K562 (cell line): ENCODE measurements around the gene ILF3. TPM values are rescaled to one million over a fixed set of nuclear protein-coding genes. Genes with fewer than 3 reads are reported as not detected.

ENCODE experiments used
- CEBPB ChIP-seq: fragments of 450-650 bp; IDR thresholded peaks from 2 replicates; pipeline ENCODE4 v1.6.1; 2016; ENCODE audit warnings: missing genetic modification characterization, missing compliant biosample characterization
- CREBBP ChIP-seq: IDR thresholded peaks from one replicate; pipeline ENCODE4 v1.6.1; 2012; ENCODE audit warnings: low read depth, mild to moderate bottlenecking, control low read depth, inconsistent platforms, low read length
- E2F8 ChIP-seq: fragments of 450-650 bp; IDR thresholded peaks from 2 replicates; pipeline ENCODE4 v1.7.1; 2018; ENCODE audit warnings: mild to moderate bottlenecking, low read depth; ENCODE audit not compliant: partially characterized antibody
- ETV5 ChIP-seq: sonication (generic); formaldehyde crosslinking; IDR thresholded peaks from 2 replicates; pipeline ENCODE4 v1.4.0; 2020; ENCODE audit warnings: low read depth, mild to moderate bottlenecking, missing genetic modification reagents
- FIP1L1 ChIP-seq: fragments of 200-400 bp; formaldehyde crosslinking; IDR thresholded peaks from 2 replicates; pipeline ENCODE4 v1.6.1; 2018; ENCODE audit warnings: mild to moderate bottlenecking, low read depth, low read length; ENCODE audit not compliant: poor library complexity, severe bottlenecking
- HMGN3 ChIP-seq: IDR thresholded peaks from 2 replicates; pipeline ENCODE4 v1.6.1; 2011; ENCODE audit warnings: borderline replicate concordance, low read depth, mild to moderate bottlenecking, mixed read lengths, low read length; ENCODE audit not compliant: insufficient read length; ENCODE audit errors: extremely low read depth
- KDM2B ChIP-seq: fragments of 250-450 bp; sonication (Bioruptor Pico); IDR thresholded peaks from 2 replicates; pipeline ENCODE4 v1.8.0; 2021; ENCODE audit warnings: mild to moderate bottlenecking, moderate library complexity
- MTF1 ChIP-seq: fragments of 250-450 bp; sonication (Bioruptor Pico); IDR thresholded peaks from 2 replicates; pipeline ENCODE4 v1.9.0; 2021; ENCODE audit warnings: moderate library complexity, mild to moderate bottlenecking, inconsistent platforms, borderline replicate concordance
- NCOA1 ChIP-seq: fragments of 450-650 bp; IDR thresholded peaks from 2 replicates; pipeline ENCODE4 v1.6.1; 2016; ENCODE audit warnings: low read depth
- POLR2G ChIP-seq: fragments of 200-400 bp; formaldehyde crosslinking; IDR thresholded peaks from 2 replicates; pipeline ENCODE4 v1.6.1; 2017; ENCODE audit warnings: low read depth, mild to moderate bottlenecking, antibody characterized with exemption, low read length, moderate library complexity
- RB1 ChIP-seq: fragments of 450-650 bp; IDR thresholded peaks from 2 replicates; pipeline ENCODE4 v1.6.1; 2017; ENCODE audit warnings: low read depth, mild to moderate bottlenecking
- RERE ChIP-seq: sonication (generic); formaldehyde crosslinking; IDR thresholded peaks from 2 replicates; pipeline ENCODE4 v1.8.0; 2023; ENCODE audit warnings: missing genetic modification reagents, mild to moderate bottlenecking, borderline replicate concordance
- ZNF24 ChIP-seq: fragments of 450-650 bp; IDR thresholded peaks from 2 replicates; pipeline ENCODE4 v1.6.1; 2016
- polyA plus RNA-seq, 8 experiments: library from polyadenylated mRNA; depleted of rRNA in 4 of 8; stranded (reverse) in 5 of 8; unstranded in 3 of 8; fragments of >200 nt; fragmentation: Nextera tagmentation in 2 of 8; fragmentation: Illumina TruSeq in 1 of 8; extraction: Ambion mirVana in 2 of 8; extraction: Trizol in 1 of 8; gene quantifications; 2 replicates each; pipeline versions ENCODE4 v1.2.1 to v1.2.3, GENCODE V29; 2011 to 2014; ENCODE audit warnings: inconsistent platforms in 1 of 8, missing spikeins in 1 of 8
- total RNA-seq, 7 experiments: library from RNA; depleted of rRNA in 6 of 7; stranded (reverse); fragments of >200 nt in 6 of 7; fragmentation: Illumina TruSeq in 2 of 7; extraction: Trizol in 2 of 7; gene quantifications; 2 replicates each; pipeline versions ENCODE4 v1.2.1 to v1.2.3, GENCODE V29; 2011 to 2021; ENCODE audit warnings: low replicate concordance in 1 of 7

The ILF3 gene
- total and polyA plus RNA-seq, 9 of the 15 experiments (the other 6 are each of a cell fraction or from before 2014, with no cell fraction given): 26.0 to 453 (median 175) TPM

- no peak for TF ChIP-seq KDM2B (CRISPR knock-in tag)
- TF ChIP-seq ZNF24: peak; percentile 66; the same call in 1 of the 2 replicates
- 0 out of 2 replicates have a peak, but pooled peaks have one; percentile 47 for TF ChIP-seq ETV5 (CRISPR knock-in tag)
- TF ChIP-seq RB1: peak; percentile 84
- peak; percentile 89 for TF ChIP-seq CEBPB (tag)
- TF ChIP-seq E2F8: peak; percentile 46
- no peak for TF ChIP-seq CREBBP
- peak; percentile 67 for TF ChIP-seq HMGN3
- TF ChIP-seq RERE (CRISPR knock-in tag): 0 out of 2 replicates have a peak, but pooled peaks have one; percentile 20
- peak; percentile 29 for TF ChIP-seq FIP1L1
- TF ChIP-seq NCOA1: peak; percentile 73
- peak; percentile 67 for TF ChIP-seq POLR2G
- TF ChIP-seq MTF1 (CRISPR knock-in tag): no peak
Observed at GRCh38 chr19:10695401-10696398, 41.6 kb downstream of the ILF3 start (continued).
